ENCODE data around the gene FGFR2.

Gene FGFR2

DNA sequence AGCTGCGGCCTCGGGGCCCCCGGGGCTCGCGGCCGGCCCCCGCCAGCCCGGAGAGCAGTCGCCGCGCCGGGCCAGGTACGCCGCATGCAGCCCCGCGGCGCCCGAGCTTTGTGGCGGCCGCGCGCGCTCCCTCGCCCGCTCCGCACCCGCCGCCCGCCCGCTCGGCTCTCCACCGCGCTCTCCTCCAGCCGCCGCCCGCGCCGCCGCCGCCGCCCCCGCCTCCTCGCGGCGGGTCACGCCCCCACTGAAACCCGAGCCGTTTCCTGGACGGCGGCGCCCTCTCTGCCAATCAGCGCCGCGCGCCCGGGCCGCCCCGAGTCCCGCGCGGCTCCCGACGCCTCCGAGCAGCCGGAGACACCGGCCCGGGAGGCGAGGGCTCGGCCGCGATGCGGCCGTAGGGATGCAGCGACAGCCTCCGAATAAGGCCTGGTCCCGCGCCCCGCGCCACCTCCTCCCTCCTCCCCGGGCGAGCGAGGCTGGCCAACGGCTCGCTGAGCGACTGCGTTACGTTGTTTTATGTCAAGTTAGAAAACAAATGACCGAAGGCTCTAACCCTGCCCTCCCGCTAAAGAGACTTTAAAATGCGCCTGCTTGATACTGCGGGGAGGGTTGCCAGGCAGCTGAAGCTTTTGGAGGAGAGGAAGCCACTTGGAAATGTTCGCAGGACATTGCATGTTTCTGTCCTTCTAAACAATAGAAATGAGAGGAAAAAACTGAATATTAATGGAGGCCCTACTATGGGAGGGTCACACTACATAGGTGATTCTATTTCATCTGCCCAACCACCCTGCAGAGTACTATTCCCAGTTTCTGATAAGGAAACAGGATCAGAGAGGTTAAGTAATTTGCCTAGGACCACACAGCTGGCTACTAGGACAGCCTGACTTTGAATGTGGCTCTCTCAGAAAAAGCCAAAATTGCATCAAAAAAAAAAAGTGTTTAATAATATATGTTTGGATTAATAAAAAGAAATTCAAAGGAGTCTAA is at the start of gene FGFR2:
Gene FGFR2, minus strand, starts transcription at position 182 of the 987 bp plus-strand sequence. CDS start 4,627 bp downstream, outside the sequence.
- DNase-seq (ENCODE audit: extremely low spot score) = peak; percentile 64
- POLR2A ChIA-PET = no interaction called here
- TF ChIP-seq, protein P1, sequence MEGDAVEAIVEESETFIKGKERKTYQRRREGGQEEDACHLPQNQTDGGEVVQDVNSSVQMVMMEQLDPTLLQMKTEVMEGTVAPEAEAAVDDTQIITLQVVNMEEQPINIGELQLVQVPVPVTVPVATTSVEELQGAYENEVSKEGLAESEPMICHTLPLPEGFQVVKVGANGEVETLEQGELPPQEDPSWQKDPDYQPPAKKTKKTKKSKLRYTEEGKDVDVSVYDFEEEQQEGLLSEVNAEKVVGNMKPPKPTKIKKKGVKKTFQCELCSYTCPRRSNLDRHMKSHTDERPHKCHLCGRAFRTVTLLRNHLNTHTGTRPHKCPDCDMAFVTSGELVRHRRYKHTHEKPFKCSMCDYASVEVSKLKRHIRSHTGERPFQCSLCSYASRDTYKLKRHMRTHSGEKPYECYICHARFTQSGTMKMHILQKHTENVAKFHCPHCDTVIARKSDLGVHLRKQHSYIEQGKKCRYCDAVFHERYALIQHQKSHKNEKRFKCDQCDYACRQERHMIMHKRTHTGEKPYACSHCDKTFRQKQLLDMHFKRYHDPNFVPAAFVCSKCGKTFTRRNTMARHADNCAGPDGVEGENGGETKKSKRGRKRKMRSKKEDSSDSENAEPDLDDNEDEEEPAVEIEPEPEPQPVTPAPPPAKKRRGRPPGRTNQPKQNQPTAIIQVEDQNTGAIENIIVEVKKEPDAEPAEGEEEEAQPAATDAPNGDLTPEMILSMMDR (IDR thresholded peaks at IDR 0.05; ENCODE audit: control extremely low read depth, extremely low read depth, low read depth, missing control alignments) = no peak
- CTCF ChIA-PET = interaction anchor here (2.0 kb wide), 1 partner anchor 10 kb away, joined by 5 read pairs; no protein-coding TSS in a partner anchor

DNA sequence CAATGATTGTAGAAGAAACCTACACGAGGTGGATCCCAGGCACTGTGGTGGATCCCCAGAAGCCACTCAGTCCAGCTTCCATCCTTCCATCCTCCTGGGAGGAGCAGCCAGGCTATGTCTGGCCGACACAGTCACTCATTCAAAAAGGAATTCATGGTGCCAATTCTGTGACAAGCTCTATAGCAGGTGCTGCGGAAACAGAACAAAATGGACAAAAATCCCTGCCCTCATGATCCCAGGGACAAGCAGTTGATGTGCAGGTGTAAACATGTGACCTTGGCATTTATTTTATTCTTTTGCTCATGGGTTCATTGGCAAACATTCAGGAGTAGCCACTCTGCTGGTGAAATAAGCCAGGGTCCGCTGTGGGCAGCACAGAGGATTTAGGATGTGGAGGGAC is 49.2 kb upstream of the FGFR2 start:
- POLR2A ChIA-PET = no interaction called here
- DNase-seq (ENCODE audit: extremely low spot score) = no peak
- CTCF ChIA-PET = no interaction called here
- TF ChIP-seq, protein P1 (IDR thresholded peaks at IDR 0.05; ENCODE audit: control extremely low read depth, extremely low read depth, low read depth, missing control alignments) = no peak

DNA sequence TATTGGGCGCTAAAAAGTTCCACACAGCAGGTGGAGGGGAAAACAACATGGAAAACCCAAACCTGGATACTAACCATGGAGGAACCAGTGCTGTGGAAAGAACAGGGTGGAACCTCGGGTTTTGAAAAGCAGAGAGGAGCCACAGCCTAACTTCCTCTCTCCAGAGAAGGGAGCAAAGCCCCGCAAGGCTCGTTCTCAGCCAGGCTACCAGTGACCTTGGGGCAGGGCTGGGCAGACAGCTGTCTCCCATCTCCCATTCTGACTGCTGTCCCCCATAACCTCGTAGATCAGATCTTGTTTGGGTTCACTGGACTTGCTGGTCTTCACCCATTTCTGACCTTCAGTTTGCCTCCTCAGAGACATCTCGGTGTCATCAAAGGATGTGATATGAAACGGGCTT is 47.5 kb upstream of the FGFR2 start:
- CTCF ChIA-PET = no interaction called here
- TF ChIP-seq, protein P1 (IDR thresholded peaks at IDR 0.05; ENCODE audit: control extremely low read depth, extremely low read depth, low read depth, missing control alignments) = no peak
- POLR2A ChIA-PET = no interaction called here

DNA sequence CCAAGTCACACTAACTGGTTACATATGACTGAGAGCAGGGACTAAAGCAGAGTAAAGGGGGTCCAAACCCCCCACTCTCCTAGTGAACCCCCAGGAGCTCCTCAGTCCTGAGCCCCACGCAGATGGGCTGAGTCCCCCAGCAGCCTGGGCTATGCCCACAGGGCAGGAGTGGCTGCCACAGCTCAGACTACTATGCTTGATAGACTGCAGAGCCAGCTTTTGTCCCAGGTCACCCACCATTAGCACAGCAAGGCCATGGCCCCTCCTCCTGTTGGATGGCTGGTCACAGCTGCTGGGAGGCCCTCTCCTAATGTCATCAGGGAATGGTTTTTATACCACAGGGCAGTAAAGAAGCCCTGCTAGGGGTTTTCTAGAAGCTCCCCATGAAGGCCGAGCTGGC is 46.3 kb upstream of the FGFR2 start:
- ChIA-PET POLR2A (no interaction called here), CTCF (interaction anchor here (0.9 to 1.0 kb wide), 2 partner anchors 18 to 35 kb away, joined by 3 to 4 read pairs; no protein-coding TSS in a partner anchor)
- no peak for DNase-seq (ENCODE audit: extremely low spot score)
- TF ChIP-seq, protein P1 (IDR thresholded peaks at IDR 0.05; ENCODE audit: control extremely low read depth, extremely low read depth, low read depth, missing control alignments) = no peak

More for the DNA sequence above, 47.5 kb upstream of the FGFR2 start:
- DNase-seq (ENCODE audit: extremely low spot score) = no peak

DNA sequence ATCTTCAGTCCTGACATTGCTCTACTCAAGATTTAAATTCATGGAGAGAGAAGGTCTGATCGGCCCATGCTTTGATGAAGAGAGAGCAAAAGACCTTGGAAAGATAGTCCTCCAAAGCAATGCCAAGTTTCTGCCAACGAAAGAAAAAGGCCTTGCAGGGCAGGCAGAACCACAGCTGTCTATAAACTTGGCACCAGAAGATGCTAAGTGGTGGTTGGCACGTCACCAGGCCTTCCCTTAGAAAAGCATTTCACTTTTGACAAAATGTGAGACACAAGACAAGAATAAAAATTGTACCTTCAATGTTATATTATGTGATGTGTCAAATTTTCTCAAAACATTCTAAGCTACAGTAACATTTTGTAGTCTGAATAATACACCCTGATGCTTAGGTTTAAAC is 42.0 kb upstream of the FGFR2 start:
- ChIA-PET CTCF (no interaction called here), POLR2A (no interaction called here)
- DNase-seq (ENCODE audit: extremely low spot score) = no peak
- TF ChIP-seq, protein P1 (IDR thresholded peaks at IDR 0.05; ENCODE audit: control extremely low read depth, extremely low read depth, low read depth, missing control alignments) = no peak

DNA sequence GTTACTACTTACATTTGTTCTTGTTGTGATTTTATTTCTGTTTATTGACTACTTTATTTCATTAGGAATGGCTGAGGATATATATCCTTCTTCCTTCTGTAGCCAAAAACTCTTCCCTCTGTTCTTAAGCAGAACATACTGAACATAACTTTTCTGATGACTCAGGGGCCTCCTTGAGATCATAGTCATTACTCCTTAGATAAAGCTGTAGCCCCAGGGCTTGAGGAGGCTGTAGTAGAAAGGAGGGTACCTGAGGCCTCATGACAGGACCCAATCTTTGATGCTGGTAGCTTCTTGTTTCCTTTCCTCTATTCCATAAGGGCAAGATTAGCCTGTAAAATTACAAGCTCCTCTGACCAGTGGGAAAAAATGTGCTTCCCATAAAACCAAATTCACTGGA is 41.2 kb upstream of the FGFR2 start:
- CTCF ChIA-PET = no interaction called here
- POLR2A ChIA-PET = no interaction called here
- no peak for DNase-seq (ENCODE audit: extremely low spot score)

More for the DNA sequence above, 41.2 kb upstream of the FGFR2 start:
- TF ChIP-seq, protein P1 (IDR thresholded peaks at IDR 0.05; ENCODE audit: control extremely low read depth, extremely low read depth, low read depth, missing control alignments) = no peak
